Transverse colon (tissue), 4 donors: ENCODE data around the gene AMIGO1. TPM values are rescaled to one million over a fixed set of nuclear protein-coding genes. Genes with fewer than 3 reads are reported as not detected.

Source experiments
- DNase-seq: peaks from one replicate; pipeline ENCODE4 v3.0.0-alpha.2; 2019
- H3K27ac ChIP-seq, 4 donors: fragments of 200-600 bp; sonication (generic); 2 replicates each; pipeline ENCODE4 v1.5.1; 2016 to 2018; ENCODE audit warnings: inconsistent platforms in 4 of 4
- H3K27me3 ChIP-seq: fragments of 200-600 bp; sonication (generic); 2 replicates; pipeline ENCODE4 v1.5.1; 2017; ENCODE audit warnings: inconsistent platforms
- H3K36me3 ChIP-seq, 4 donors: fragments of 200-600 bp; sonication (generic); 2 replicates each; pipeline ENCODE4 v1.5.1; 2017 to 2019; ENCODE audit warnings: inconsistent platforms in 4 of 4
- H3K4me1 ChIP-seq, 4 donors: fragments of 200-600 bp; sonication (generic); 2 replicates each; pipeline ENCODE4 v1.5.1; 2017 to 2020; ENCODE audit warnings: inconsistent platforms in 4 of 4
- H3K4me3 ChIP-seq, 4 donors: fragments of 200-600 bp; sonication (generic); 1 replicate in 1 of 4; 2 replicates in 3 of 4; pipeline versions ENCODE4 v1.5.1 to v1.6.1; 2017 to 2019; ENCODE audit warnings: inconsistent platforms in 4 of 4
- H3K9me3 ChIP-seq, 2 donors: fragments of 200-600 bp; sonication (generic); 2 replicates each; pipeline ENCODE4 v1.5.1; 2017 to 2019; ENCODE audit warnings: inconsistent platforms in 2 of 2
- EP300 ChIP-seq: sonication (generic); formaldehyde crosslinking; IDR thresholded peaks from one replicate; pipeline ENCODE4 v1.6.1; 2017; ENCODE audit warnings: antibody characterized with exemption, low read depth
- POLR2A ChIP-seq: fragments of 450-650 bp; IDR thresholded peaks from one replicate; pipeline ENCODE4 v1.6.1; 2016; ENCODE audit warnings: antibody characterized with exemption, mild to moderate bottlenecking, moderate library complexity
- POLR2AphosphoS5 ChIP-seq, 3 donors: sonication (generic); formaldehyde crosslinking; IDR thresholded peaks; one replicate each; pipeline ENCODE4 v1.6.1; 2016; ENCODE audit warnings: antibody characterized with exemption in 3 of 3
- WGBS, 2 donors: methylation state at CpG; one replicate each; pipeline ENCODE4 v1.1.5; 2018; ENCODE audit warnings: low coverage in 1 of 2; 5-methylcytosine and 5-hydroxymethylcytosine counted together
- in situ Hi-C, 4 donors: fragments of 200-750 bp; cut with MboI; loops; one replicate each; pipeline versions ENCODE4 v1.15.0 to v1.15.1; 2017; ENCODE audit warnings: low sequenced_read_pairs in 3 of 4, low pct_ligation_motif_present in 1 of 4, low pct_unique_long_range_greater_than_20kb in 1 of 4
- intact Hi-C: fragments of 100-400 bp; cut with DNase I; formaldehyde crosslinking; loops from one replicate; pipeline ENCODE4 v1.15.1; 2023; ENCODE audit warnings: low total_unique reads
- total RNA-seq, 4 donors: library from RNA; depleted of rRNA; stranded (reverse); fragments of >200 nt; gene quantifications; one replicate each; pipeline ENCODE4 v1.1.0, GENCODE V29; 2016
- TF ChIP-seq, protein P1 (sequence below), 5 experiments: fragments of 200-600 bp in 3 of 5; fragments of 450-650 bp in 2 of 5; sonication (generic) in 3 of 5; IDR thresholded peaks; 1 replicate in 2 of 5; 2 replicates in 3 of 5; pipeline ENCODE4 v1.5.1; 2016 to 2017; ENCODE audit warnings: antibody characterized with exemption in 5 of 5, inconsistent platforms in 3 of 5, mild to moderate bottlenecking in 2 of 5, moderate library complexity in 1 of 5

The AMIGO1 gene
- total RNA-seq, 4 donors from 2014 or later = 0.60 to 8.1 (median 3.5) TPM

GRCh38 chr1:109479901-109480300, 29.6 kb downstream of the AMIGO1 start:
- Histone ChIP-seq H3K27me3 (peaks cover 4% of the 10 kb centered on the region), H3K9me3 (no peaks in the 10 kb centered on the region), H3K36me3 (no peaks in the 10 kb centered on the region), H3K4me1 (peaks cover 5 to 17% (median 11%) of the 10 kb centered on the region in 4 donors), H3K4me3 (no peak overlapping the region), H3K27ac (no peak overlapping the region)
- no peak for TF ChIP-seq POLR2AphosphoS5 (IDR thresholded peaks at IDR 0.05)
- no peak for TF ChIP-seq EP300
- TF ChIP-seq POLR2A = no peak
- TF ChIP-seq, protein P1, sequence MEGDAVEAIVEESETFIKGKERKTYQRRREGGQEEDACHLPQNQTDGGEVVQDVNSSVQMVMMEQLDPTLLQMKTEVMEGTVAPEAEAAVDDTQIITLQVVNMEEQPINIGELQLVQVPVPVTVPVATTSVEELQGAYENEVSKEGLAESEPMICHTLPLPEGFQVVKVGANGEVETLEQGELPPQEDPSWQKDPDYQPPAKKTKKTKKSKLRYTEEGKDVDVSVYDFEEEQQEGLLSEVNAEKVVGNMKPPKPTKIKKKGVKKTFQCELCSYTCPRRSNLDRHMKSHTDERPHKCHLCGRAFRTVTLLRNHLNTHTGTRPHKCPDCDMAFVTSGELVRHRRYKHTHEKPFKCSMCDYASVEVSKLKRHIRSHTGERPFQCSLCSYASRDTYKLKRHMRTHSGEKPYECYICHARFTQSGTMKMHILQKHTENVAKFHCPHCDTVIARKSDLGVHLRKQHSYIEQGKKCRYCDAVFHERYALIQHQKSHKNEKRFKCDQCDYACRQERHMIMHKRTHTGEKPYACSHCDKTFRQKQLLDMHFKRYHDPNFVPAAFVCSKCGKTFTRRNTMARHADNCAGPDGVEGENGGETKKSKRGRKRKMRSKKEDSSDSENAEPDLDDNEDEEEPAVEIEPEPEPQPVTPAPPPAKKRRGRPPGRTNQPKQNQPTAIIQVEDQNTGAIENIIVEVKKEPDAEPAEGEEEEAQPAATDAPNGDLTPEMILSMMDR (IDR thresholded peaks at IDR 0.05) = no peak
- 88% methylated on average over 3 of the region's 3 CpGs; no CpG with 5 or more reads in 1 of the 2 donors for WGBS, 2 donors
- in situ Hi-C loops (no loop called here), intact Hi-C loops (no loop called here)
- no peak for DNase-seq

- Histone ChIP-seq H3K27ac (no peak overlapping the region), H3K9me3 (no peaks in the 10 kb centered on the region), H3K4me3 (no peak overlapping the region), H3K4me1 (peaks cover 0 to 11% (median 8%) of the 10 kb centered on the region in 4 donors), H3K36me3 (no peaks in the 10 kb centered on the region), H3K27me3 (peaks cover 4% of the 10 kb centered on the region)
- TF ChIP-seq POLR2A (no peak), EP300 (no peak), POLR2AphosphoS5 (IDR thresholded peaks at IDR 0.05) (no peak)
- TF ChIP-seq, protein P1 (IDR thresholded peaks at IDR 0.05) = no peak
- DNase-seq = no peak
- 50 to 63% methylated on average over 2 to 5 of the region's 5 CpGs for WGBS, 2 donors
- in situ Hi-C loops = no loop called here
- intact Hi-C loops = no loop called here
These were observed 30.2 kb downstream of the AMIGO1 start for GRCh38 chr1:109479311-109479710.

DNA sequence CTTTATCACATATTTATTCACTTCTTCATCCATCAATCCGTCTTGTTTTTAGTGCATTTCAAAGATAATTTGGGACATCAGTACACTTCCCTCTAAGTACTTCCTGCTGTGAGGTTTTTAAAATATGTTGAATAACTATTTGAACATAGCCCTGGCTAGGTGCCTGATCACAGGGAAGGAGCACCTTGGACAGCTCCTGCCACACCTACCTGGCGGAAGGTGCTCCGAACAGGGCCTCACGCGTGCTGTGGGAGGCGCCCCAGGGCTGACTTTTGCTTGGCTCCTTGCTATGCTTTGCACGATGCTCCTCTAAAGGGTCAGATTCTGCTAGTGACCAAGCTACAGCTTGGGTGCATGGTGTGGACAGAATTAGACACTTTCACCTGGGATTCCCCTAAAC, 30.7 kb downstream of the AMIGO1 start:
- intact Hi-C loops (no loop called here), in situ Hi-C loops (no loop called here)
- DNase-seq = peak; percentile 35
- Histone ChIP-seq H3K27ac (no peak overlapping the region), H3K9me3 (no peaks in the 10 kb centered on the region), H3K36me3 (no peaks in the 10 kb centered on the region), H3K4me1 (peaks cover 0 to 9% (median 7%) of the 10 kb centered on the region in 4 donors), H3K4me3 (no peak overlapping the region), H3K27me3 (peaks cover 4% of the 10 kb centered on the region)
- TF ChIP-seq POLR2AphosphoS5 (IDR thresholded peaks at IDR 0.05) = no peak
- TF ChIP-seq, protein P1 (IDR thresholded peaks at IDR 0.05) = no peak
- TF ChIP-seq EP300 = no peak
- TF ChIP-seq POLR2A = no peak
- WGBS, 2 donors = 11 to 35% methylated on average over 1 to 7 of the region's 7 CpGs

GRCh38 chr1:109477821-109478220, 31.7 kb downstream of the AMIGO1 start:
- WGBS, 2 donors = 72 to 100% methylated on average over 1 to 6 of the region's 6 CpGs
- no peak overlapping the region for H3K4me3 ChIP-seq
- no peak overlapping the region for H3K27ac ChIP-seq
- H3K4me1 ChIP-seq = peaks cover 0 to 3% (median under 1%) of the 10 kb centered on the region in 4 donors
- H3K36me3 ChIP-seq = no peaks in the 10 kb centered on the region
- no peak for TF ChIP-seq EP300
- no peak for TF ChIP-seq POLR2AphosphoS5 (IDR thresholded peaks at IDR 0.05)
- TF ChIP-seq, protein P1 (IDR thresholded peaks at IDR 0.05) = no peak
- no peak for TF ChIP-seq POLR2A
- intact Hi-C loops = no loop called here
- no peaks in the 10 kb centered on the region for H3K9me3 ChIP-seq
- DNase-seq = no peak
- in situ Hi-C loops = no loop called here
- H3K27me3 ChIP-seq = peaks cover 4% of the 10 kb centered on the region
